ENCODE results near the gene DCAF6.

The DCAF6 gene

GRCh38 chr1:168000656-168001055, 64.2 kb downstream of the DCAF6 start:
- H2AFZ ChIP-seq (ENCODE audit: low read length), result no peak overlapping the region
- H3K9me2 ChIP-seq (ENCODE audit: low read depth, low read length), result no peaks in the 10 kb centered on the region
- H3K27ac ChIP-seq (ENCODE audit: low read depth, low read length, poor library complexity, severe bottlenecking), result no peak overlapping the region
- H3K4me3 ChIP-seq (ENCODE audit: low read depth, low read length, poor library complexity, severe bottlenecking), result no peak overlapping the region
- H3K9me3 ChIP-seq (ENCODE audit: low read length), result no peaks in the 10 kb centered on the region
- H3K36me3 ChIP-seq (ENCODE audit: insufficient read depth, low read length), result peaks cover 11% of the 10 kb centered on the region
- no peaks in the 10 kb centered on the region; the same call in 1 of the 2 replicates for H3F3A ChIP-seq (ENCODE audit: insufficient read depth, low read length)
- no peaks in the 10 kb centered on the region for H3K79me2 ChIP-seq (ENCODE audit: insufficient read depth, low read length)
- no peaks in the 10 kb centered on the region for H4K20me1 ChIP-seq (ENCODE audit: insufficient read depth, low read length)
- H3K9ac ChIP-seq (ENCODE audit: low read length), result no peak overlapping the region
- H3K4me1 ChIP-seq (ENCODE audit: insufficient read depth, low read length, severe bottlenecking), result no peaks in the 10 kb centered on the region
- no peak overlapping the region for H3K4me2 ChIP-seq (ENCODE audit: low read length)
- no peaks in the 10 kb centered on the region for H3K27me3 ChIP-seq (ENCODE audit: insufficient read depth, low read length)
- TF ChIP-seq EZH2 (IDR thresholded peaks at IDR 0.05; ENCODE audit: borderline replicate concordance, low read length), result no peak
- TF ChIP-seq, protein P1, sequence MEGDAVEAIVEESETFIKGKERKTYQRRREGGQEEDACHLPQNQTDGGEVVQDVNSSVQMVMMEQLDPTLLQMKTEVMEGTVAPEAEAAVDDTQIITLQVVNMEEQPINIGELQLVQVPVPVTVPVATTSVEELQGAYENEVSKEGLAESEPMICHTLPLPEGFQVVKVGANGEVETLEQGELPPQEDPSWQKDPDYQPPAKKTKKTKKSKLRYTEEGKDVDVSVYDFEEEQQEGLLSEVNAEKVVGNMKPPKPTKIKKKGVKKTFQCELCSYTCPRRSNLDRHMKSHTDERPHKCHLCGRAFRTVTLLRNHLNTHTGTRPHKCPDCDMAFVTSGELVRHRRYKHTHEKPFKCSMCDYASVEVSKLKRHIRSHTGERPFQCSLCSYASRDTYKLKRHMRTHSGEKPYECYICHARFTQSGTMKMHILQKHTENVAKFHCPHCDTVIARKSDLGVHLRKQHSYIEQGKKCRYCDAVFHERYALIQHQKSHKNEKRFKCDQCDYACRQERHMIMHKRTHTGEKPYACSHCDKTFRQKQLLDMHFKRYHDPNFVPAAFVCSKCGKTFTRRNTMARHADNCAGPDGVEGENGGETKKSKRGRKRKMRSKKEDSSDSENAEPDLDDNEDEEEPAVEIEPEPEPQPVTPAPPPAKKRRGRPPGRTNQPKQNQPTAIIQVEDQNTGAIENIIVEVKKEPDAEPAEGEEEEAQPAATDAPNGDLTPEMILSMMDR (IDR thresholded peaks at IDR 0.05; ENCODE audit: low read length), result no peak

DNA sequence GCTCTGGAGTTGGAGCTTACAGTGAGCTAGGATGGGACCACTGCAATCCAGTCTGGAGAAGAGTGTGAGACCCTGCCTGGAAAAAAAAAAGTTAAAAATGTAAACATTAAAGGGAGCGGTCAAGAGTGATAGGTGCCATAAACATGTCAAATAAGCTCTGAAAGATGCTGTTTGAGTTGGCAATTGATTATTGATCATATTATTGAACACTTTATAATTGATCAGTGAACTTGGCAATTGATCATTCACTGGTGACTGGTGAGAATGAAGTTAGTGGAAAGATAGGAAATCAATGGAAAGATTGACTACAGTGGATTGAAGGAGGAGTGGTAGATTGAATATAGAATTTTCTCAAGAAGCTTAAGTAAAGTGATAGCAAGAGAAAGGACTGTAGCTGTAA, 64.7 kb downstream of the DCAF6 start:
- H3K27me3 ChIP-seq (ENCODE audit: insufficient read depth, low read length), result no peaks in the 10 kb centered on the region
- no peak overlapping the region for H3K4me2 ChIP-seq (ENCODE audit: low read length)
- TF ChIP-seq EZH2 (IDR thresholded peaks at IDR 0.05; ENCODE audit: borderline replicate concordance, low read length), result no peak
- TF ChIP-seq, protein P1 (IDR thresholded peaks at IDR 0.05; ENCODE audit: low read length), result no peak
- H3K79me2 ChIP-seq (ENCODE audit: insufficient read depth, low read length), result no peaks in the 10 kb centered on the region
- H3K4me1 ChIP-seq (ENCODE audit: insufficient read depth, low read length, severe bottlenecking), result no peaks in the 10 kb centered on the region
- no peaks in the 10 kb centered on the region for H3K9me2 ChIP-seq (ENCODE audit: low read depth, low read length)
- no peaks in the 10 kb centered on the region for H3K9me3 ChIP-seq (ENCODE audit: low read length)
- H3K27ac ChIP-seq (ENCODE audit: low read depth, low read length, poor library complexity, severe bottlenecking), result no peak overlapping the region
- no peak overlapping the region for H2AFZ ChIP-seq (ENCODE audit: low read length)
- H3K9ac ChIP-seq (ENCODE audit: low read length), result no peak overlapping the region
- H3K4me3 ChIP-seq (ENCODE audit: low read depth, low read length, poor library complexity, severe bottlenecking), result no peak overlapping the region
- H3K36me3 ChIP-seq (ENCODE audit: insufficient read depth, low read length), result peaks cover 16% of the 10 kb centered on the region
- no peaks in the 10 kb centered on the region for H4K20me1 ChIP-seq (ENCODE audit: insufficient read depth, low read length)
- H3F3A ChIP-seq (ENCODE audit: insufficient read depth, low read length), result no peaks in the 10 kb centered on the region; the same call in 1 of the 2 replicates

DNA sequence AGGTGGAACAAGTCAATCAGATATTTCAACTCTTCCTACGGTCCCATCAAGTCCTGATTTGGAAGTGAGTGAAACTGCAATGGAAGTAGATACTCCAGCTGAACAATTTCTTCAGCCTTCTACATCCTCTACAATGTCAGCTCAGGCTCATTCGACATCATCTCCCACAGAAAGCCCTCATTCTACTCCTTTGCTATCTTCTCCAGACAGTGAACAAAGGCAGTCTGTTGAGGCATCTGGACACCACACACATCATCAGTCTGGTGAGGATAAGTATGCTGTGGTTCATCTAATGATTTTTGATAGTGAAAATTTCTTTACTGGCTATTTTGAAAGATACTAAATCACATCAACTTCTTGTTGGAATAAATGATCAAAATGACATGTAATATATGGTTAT, 68.0 kb downstream of the DCAF6 start:
- H3K4me1 ChIP-seq (ENCODE audit: insufficient read depth, low read length, severe bottlenecking), result no peaks in the 10 kb centered on the region
- H3K9ac ChIP-seq (ENCODE audit: low read length), result no peak overlapping the region
- no peaks in the 10 kb centered on the region for H3K79me2 ChIP-seq (ENCODE audit: insufficient read depth, low read length)
- TF ChIP-seq, protein P1 (IDR thresholded peaks at IDR 0.05; ENCODE audit: low read length), result no peak
- TF ChIP-seq EZH2 (IDR thresholded peaks at IDR 0.05; ENCODE audit: borderline replicate concordance, low read length), result no peak
- no peaks in the 10 kb centered on the region for H4K20me1 ChIP-seq (ENCODE audit: insufficient read depth, low read length)
- H2AFZ ChIP-seq (ENCODE audit: low read length), result no peak overlapping the region
- H3K4me3 ChIP-seq (ENCODE audit: low read depth, low read length, poor library complexity, severe bottlenecking), result no peak overlapping the region
- H3F3A ChIP-seq (ENCODE audit: insufficient read depth, low read length), result no peaks in the 10 kb centered on the region; the same call in 1 of the 2 replicates
- no peaks in the 10 kb centered on the region for H3K9me3 ChIP-seq (ENCODE audit: low read length)
- no peaks in the 10 kb centered on the region for H3K9me2 ChIP-seq (ENCODE audit: low read depth, low read length)
- no peak overlapping the region for H3K4me2 ChIP-seq (ENCODE audit: low read length)
- H3K27me3 ChIP-seq (ENCODE audit: insufficient read depth, low read length), result no peaks in the 10 kb centered on the region
- H3K36me3 ChIP-seq (ENCODE audit: insufficient read depth, low read length), result peaks cover 29% of the 10 kb centered on the region
- no peak overlapping the region for H3K27ac ChIP-seq (ENCODE audit: low read depth, low read length, poor library complexity, severe bottlenecking)
